GM12878 (cell line): ENCODE measurements around the gene SAFB. TPM values are rescaled to one million over a fixed set of nuclear protein-coding genes. Genes with fewer than 3 reads are reported as not detected.

Experiments used
- ATAC-seq: fragments of 200-7000 bp; cut with Tn5 transposase; 3 replicates; pipeline ENCODE4 v1.9.1; 2020; ENCODE audit warnings: mild to moderate bottlenecking, moderate library complexity
- BruUV-seq: library from RNA; stranded (reverse); fragments of 400-500 nt; replicated peaks from 2 replicates; lab custom pipeline; 2021; lab: Mats Ljungman, UMichigan
- CTCF ChIA-PET: fragments of 300-600 bp; sonication (Branson Sonifier 250); formaldehyde crosslinking; extraction: SDS; loops from one replicate; lab custom pipeline; 2021; ENCODE audit warnings: inconsistent platforms; lab: Yijun Ruan, JAX
- POLR2A ChIA-PET: fragments of 350-600 bp; formaldehyde crosslinking; extraction: SDS; loops from one replicate; lab custom pipeline; 2021; ENCODE audit warnings: inconsistent platforms; lab: Charles Lee
- RAD21 ChIA-PET: fragments of 300-600 bp; sonication (Branson Sonifier 250); formaldehyde crosslinking; loops from one replicate; lab custom pipeline; 2023; ENCODE audit warnings: antibody characterized with exemption; ENCODE audit not compliant: unreplicated experiment; lab: Charles Lee
- SMC1A ChIA-PET: fragments of 300-600 bp; sonication (Branson Sonifier 250); formaldehyde crosslinking; loops from one replicate; lab custom pipeline; 2023; ENCODE audit not compliant: unreplicated experiment, uncharacterized antibody; lab: Charles Lee
- DNase-seq: peaks from one replicate; pipeline ENCODE4 v3.0.0-alpha.2; 2011; ENCODE audit warnings: low read depth, low spot score
- FAIRE-seq: peaks from 3 replicates; lab custom pipeline; 2011; peaks lifted over from hg19 to GRCh38; lab: Jason Lieb, UNC
- H2AFZ ChIP-seq: 2 replicates; pipeline ENCODE4 v1.6.0; 2011; ENCODE audit warnings: low read depth, low read length, control low read depth; ENCODE audit not compliant: control insufficient read depth
- H3K27ac ChIP-seq: 2 replicates; pipeline ENCODE4 v1.5.1; 2011; ENCODE audit warnings: control low read depth; ENCODE audit not compliant: control insufficient read depth, insufficient read depth
- H3K27me3 ChIP-seq, 2 experiments: replicated peaks in 1 of 2; 2 replicates each; pipeline versions ENCODE4 v1.6.0 to v1.6.1; 2011; ENCODE audit warnings: low read length in 1 of 2; ENCODE audit not compliant: control insufficient read depth in 2 of 2, insufficient read depth in 2 of 2
- H3K36me3 ChIP-seq, 2 experiments: 2 replicates each; pipeline ENCODE4 v1.5.1; 2011; ENCODE audit warnings: low read length in 1 of 2; ENCODE audit not compliant: control insufficient read depth in 2 of 2, insufficient read depth in 2 of 2
- H3K4me1 ChIP-seq: 2 replicates; pipeline ENCODE4 v1.6.1; 2011; ENCODE audit warnings: mild to moderate bottlenecking, low read length, moderate library complexity, mixed read lengths; ENCODE audit not compliant: control insufficient read depth, insufficient read depth
- H3K4me2 ChIP-seq: 2 replicates; pipeline ENCODE4 v1.6.0; 2011; ENCODE audit warnings: control low read depth; ENCODE audit not compliant: control insufficient read depth, insufficient read depth
- H3K4me3 ChIP-seq: fragments of 200-600 bp; sonication (generic); 2 replicates; pipeline ENCODE4 v1.5.1; 2016
- H3K79me2 ChIP-seq: 2 replicates; pipeline ENCODE4 v1.6.0; 2011; ENCODE audit warnings: low read length; ENCODE audit not compliant: control insufficient read depth, insufficient read depth
- H3K9ac ChIP-seq: 2 replicates; pipeline ENCODE4 v1.8.0; 2011; ENCODE audit warnings: low read length, control low read depth, mixed read lengths; ENCODE audit not compliant: control insufficient read depth, insufficient read depth
- H3K9me3 ChIP-seq: replicated peaks from 3 replicates; pipeline ENCODE4 v1.5.1; 2011; ENCODE audit warnings: mild to moderate bottlenecking, low read length; ENCODE audit not compliant: control insufficient read depth, insufficient read depth
- H4K20me1 ChIP-seq: 2 replicates; pipeline ENCODE4 v1.6.0; 2011; ENCODE audit not compliant: control insufficient read depth, insufficient read depth
- CBFB ChIP-seq: IDR thresholded peaks from 2 replicates; pipeline ENCODE4 v1.6.1; 2016; ENCODE audit warnings: antibody characterized with exemption, low read depth
- EZH2 ChIP-seq: IDR thresholded peaks from 2 replicates; pipeline ENCODE4 v1.6.1; 2012; ENCODE audit warnings: low read depth, mild to moderate bottlenecking, control low read depth, inconsistent platforms, low read length, borderline replicate concordance; ENCODE audit not compliant: control insufficient read depth
- KAT2A ChIP-seq: conservative IDR thresholded peaks from 2 replicates; pipeline ENCODE4 v1.6.1; 2011; ENCODE audit warnings: low read depth, low read length; ENCODE audit not compliant: control insufficient read depth
- RAD51 ChIP-seq: fragments of 450-650 bp; IDR thresholded peaks from 2 replicates; pipeline ENCODE4 v1.6.1; 2016; ENCODE audit warnings: moderate library complexity, mild to moderate bottlenecking, inconsistent platforms
- STAT3 ChIP-seq: IDR thresholded peaks from 2 replicates; pipeline ENCODE4 v1.6.1; 2011; ENCODE audit warnings: low read depth, low read length, improper control_type of control experiment
- WGBS: methylation state at CpG from one replicate; pipeline ENCODE4 v1.1.6; 2016; ENCODE audit warnings: low lambda C conversion rate; ENCODE audit not compliant: insufficient replicate concordance, insufficient coverage; ENCODE audit errors: missing lambda C conversion rate; 5-methylcytosine and 5-hydroxymethylcytosine counted together
- in situ Hi-C: fragments of 300-500 bp; cut with MboI; formaldehyde crosslinking; loops from 9 replicates; pipeline ENCODE4 v1.14.3; 2018; ENCODE audit warnings: mixed read lengths
- intact Hi-C: fragments of 100-400 bp; cut with micrococcal nuclease; formaldehyde crosslinking; loops from one replicate; pipeline ENCODE4 v1.14.2; 2022; ENCODE audit not compliant: unreplicated experiment
- polyA plus RNA-seq, 11 experiments: library from polyadenylated mRNA; depleted of rRNA in 4 of 11; unstranded in 6 of 11; stranded (reverse) in 5 of 11; fragments of >200 nt; fragmentation: Nextera tagmentation in 4 of 11; fragmentation: Illumina TruSeq in 1 of 11; extraction: Ambion mirVana in 4 of 11; extraction: Trizol in 1 of 11; gene quantifications; 1 replicate in 1 of 11; 2 replicates in 10 of 11; pipeline versions ENCODE4 v1.2.1 to v1.2.3, GENCODE V29; 2011 to 2016; ENCODE audit warnings: inconsistent platforms in 2 of 11, missing spikeins in 2 of 11, low read depth in 1 of 11
- total RNA-seq, 4 experiments: library from RNA; depleted of rRNA in 3 of 4; stranded (reverse); fragments of >200 nt in 3 of 4; fragmentation: Illumina TruSeq in 1 of 4; extraction: Trizol in 1 of 4; gene quantifications; 2 replicates each; pipeline versions ENCODE4 v1.2.1 to v1.2.3, GENCODE V29; 2013 to 2021
- TF ChIP-seq, protein P1 (sequence below): fragments of 450-650 bp; conservative IDR thresholded peaks from 2 replicates; pipeline ENCODE4 v1.6.1; 2017; ENCODE audit warnings: mild to moderate bottlenecking, moderate library complexity
- TF ChIP-seq, protein P2 (sequence below): fragments of 450-650 bp; IDR thresholded peaks from 2 replicates; pipeline ENCODE4 v1.6.1; 2016; ENCODE audit warnings: mild to moderate bottlenecking, moderate library complexity, borderline replicate concordance

Gene SAFB
- total and polyA plus RNA-seq, 10 of the 15 experiments (the other 5 are each of a cell fraction or from before 2014, with no cell fraction given) = 1.6 to 131 (median 61.2) TPM

DNA sequence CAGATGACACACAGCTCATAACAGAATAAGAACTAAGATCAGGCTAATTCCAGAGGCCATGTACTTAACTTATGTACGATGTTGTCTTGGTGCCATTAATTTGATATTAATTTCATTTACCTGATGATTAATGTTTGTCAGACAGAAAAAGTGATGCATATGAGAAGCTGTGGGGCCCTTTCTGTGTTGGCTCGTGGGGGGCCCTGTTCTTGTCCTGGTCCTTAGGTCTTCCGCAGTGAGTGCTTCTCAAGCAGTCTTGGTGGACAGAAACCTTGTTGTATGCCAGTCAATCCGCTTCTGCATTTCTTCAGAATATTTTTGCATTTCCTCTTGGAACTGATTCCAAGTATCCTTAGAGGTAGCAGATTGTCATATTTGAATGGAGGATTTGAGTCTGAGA lies 20.2 kb downstream of the SAFB start:
- Histone ChIP-seq H3K27me3 (no peaks in the 10 kb centered on the region), H3K4me1 (no peaks in the 10 kb centered on the region), H3K79me2 (peaks cover 28% of the 10 kb centered on the region), H4K20me1 (peaks cover 13% of the 10 kb centered on the region), H3K4me3 (no peak overlapping the region), H3K9ac (no peak overlapping the region), H2AFZ (no peak overlapping the region), H3K9me3 (no peaks in the 10 kb centered on the region), H3K36me3 (peaks cover 39 to 57% of the 10 kb centered on the region in 2 experiments)
- WGBS = 75% methylated on average over 4 of the region's 4 CpGs
- CTCF ChIA-PET = interaction anchor here (0.7 kb wide), 1 partner anchor 44 kb away, joined by 3 read pairs; no protein-coding TSS in a partner anchor
- POLR2A ChIA-PET = no interaction called here
- RAD21 ChIA-PET = no interaction called here
- intact Hi-C loops = no loop called here
- no TSS peak for BruUV-seq
- no peak for ATAC-seq
- no peak for TF ChIP-seq KAT2A
- no peak for TF ChIP-seq STAT3
- TF ChIP-seq, protein P1, sequence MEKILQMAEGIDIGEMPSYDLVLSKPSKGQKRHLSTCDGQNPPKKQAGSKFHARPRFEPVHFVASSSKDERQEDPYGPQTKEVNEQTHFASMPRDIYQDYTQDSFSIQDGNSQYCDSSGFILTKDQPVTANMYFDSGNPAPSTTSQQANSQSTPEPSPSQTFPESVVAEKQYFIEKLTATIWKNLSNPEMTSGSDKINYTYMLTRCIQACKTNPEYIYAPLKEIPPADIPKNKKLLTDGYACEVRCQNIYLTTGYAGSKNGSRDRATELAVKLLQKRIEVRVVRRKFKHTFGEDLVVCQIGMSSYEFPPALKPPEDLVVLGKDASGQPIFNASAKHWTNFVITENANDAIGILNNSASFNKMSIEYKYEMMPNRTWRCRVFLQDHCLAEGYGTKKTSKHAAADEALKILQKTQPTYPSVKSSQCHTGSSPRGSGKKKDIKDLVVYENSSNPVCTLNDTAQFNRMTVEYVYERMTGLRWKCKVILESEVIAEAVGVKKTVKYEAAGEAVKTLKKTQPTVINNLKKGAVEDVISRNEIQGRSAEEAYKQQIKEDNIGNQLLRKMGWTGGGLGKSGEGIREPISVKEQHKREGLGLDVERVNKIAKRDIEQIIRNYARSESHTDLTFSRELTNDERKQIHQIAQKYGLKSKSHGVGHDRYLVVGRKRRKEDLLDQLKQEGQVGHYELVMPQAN = no peak
- TF ChIP-seq RAD51 = no peak
- TF ChIP-seq, all 136 proteins: peak for 0
- in situ Hi-C loops = no loop called here
- SMC1A ChIA-PET = interaction anchor here (0.6 kb wide), 1 partner anchor 550 kb away, joined by 3 read pairs; no protein-coding TSS in a partner anchor
- H3K4me2 ChIP-seq = no peak overlapping the region
- DNase-seq = no peak
- no peak for FAIRE-seq
- H3K27ac ChIP-seq = no peak overlapping the region

DNA sequence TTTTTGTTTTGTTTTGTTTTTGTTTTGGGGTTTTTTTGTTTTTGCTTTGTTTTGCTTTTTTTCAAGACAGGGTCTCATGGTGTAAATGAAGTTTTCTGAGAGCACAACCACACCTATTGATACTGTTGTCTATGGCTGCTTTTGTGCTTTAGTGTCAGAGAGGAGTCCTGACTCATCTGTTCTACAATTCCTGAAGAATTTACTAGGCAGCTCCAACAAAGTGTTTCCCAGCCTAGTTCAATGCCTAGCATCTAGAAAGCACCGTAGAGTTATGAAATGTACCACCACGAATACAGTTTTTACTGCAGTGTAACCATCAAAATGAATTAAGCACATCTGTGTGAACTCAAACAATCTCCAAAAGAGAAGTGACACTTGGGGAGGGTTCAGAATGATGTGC lies 21.2 kb downstream of the SAFB start:
- no peak overlapping the region for H3K4me3 ChIP-seq
- SMC1A ChIA-PET = no interaction called here
- TF ChIP-seq CBFB (no peak), EZH2 (no peak)
- TF ChIP-seq, protein P2, sequence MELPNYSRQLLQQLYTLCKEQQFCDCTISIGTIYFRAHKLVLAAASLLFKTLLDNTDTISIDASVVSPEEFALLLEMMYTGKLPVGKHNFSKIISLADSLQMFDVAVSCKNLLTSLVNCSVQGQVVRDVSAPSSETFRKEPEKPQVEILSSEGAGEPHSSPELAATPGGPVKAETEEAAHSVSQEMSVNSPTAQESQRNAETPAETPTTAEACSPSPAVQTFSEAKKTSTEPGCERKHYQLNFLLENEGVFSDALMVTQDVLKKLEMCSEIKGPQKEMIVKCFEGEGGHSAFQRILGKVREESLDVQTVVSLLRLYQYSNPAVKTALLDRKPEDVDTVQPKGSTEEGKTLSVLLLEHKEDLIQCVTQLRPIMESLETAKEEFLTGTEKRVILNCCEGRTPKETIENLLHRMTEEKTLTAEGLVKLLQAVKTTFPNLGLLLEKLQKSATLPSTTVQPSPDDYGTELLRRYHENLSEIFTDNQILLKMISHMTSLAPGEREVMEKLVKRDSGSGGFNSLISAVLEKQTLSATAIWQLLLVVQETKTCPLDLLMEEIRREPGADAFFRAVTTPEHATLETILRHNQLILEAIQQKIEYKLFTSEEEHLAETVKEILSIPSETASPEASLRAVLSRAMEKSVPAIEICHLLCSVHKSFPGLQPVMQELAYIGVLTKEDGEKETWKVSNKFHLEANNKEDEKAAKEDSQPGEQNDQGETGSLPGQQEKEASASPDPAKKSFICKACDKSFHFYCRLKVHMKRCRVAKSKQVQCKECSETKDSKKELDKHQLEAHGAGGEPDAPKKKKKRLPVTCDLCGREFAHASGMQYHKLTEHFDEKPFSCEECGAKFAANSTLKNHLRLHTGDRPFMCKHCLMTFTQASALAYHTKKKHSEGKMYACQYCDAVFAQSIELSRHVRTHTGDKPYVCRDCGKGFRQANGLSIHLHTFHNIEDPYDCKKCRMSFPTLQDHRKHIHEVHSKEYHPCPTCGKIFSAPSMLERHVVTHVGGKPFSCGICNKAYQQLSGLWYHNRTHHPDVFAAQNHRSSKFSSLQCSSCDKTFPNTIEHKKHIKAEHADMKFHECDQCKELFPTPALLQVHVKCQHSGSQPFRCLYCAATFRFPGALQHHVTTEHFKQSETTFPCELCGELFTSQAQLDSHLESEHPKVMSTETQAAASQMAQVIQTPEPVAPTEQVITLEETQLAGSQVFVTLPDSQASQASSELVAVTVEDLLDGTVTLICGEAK = no peak

More for the DNA sequence above, 21.2 kb downstream of the SAFB start:
- BruUV-seq = no TSS peak
- CTCF ChIA-PET = interaction anchor here (1.3 kb wide), 1 partner anchor 43 kb away, joined by 3 read pairs; no protein-coding TSS in a partner anchor
- Histone ChIP-seq H3K27ac (no peak overlapping the region), H2AFZ (no peak overlapping the region), H3K36me3 (peaks cover 39 to 61% of the 10 kb centered on the region in 2 experiments), H3K4me2 (no peak overlapping the region), H3K4me1 (no peaks in the 10 kb centered on the region), H3K9me3 (no peaks in the 10 kb centered on the region), H3K79me2 (peaks cover 23% of the 10 kb centered on the region), H4K20me1 (peaks cover 13% of the 10 kb centered on the region), H3K27me3 (no peaks in the 10 kb centered on the region), H3K9ac (no peak overlapping the region)
- DNase-seq = no peak
- 80% methylated on average over 2 of the region's 2 CpGs for WGBS
- RAD21 ChIA-PET = no interaction called here
- intact Hi-C loops (no loop called here), in situ Hi-C loops (no loop called here)
- ATAC-seq = no peak
- no peak for FAIRE-seq
- POLR2A ChIA-PET = no interaction called here
